NOMO-1 treated with dmso at 0.1 percent for 144 hours (cell line): ENCODE data around the gene HIGD1C.
"Not testable (repeated sequence)": the region's sequence is repeated elsewhere in the genome, so short reads cannot be mapped to it uniquely, and the experiment has no call there.

Experiments
- DNase-seq: peaks from one replicate; lab custom pipeline; 2025; ENCODE audit not compliant: unreplicated experiment; lab: John Stamatoyannopoulos, UW

Gene HIGD1C

GRCh38 chr12:50933459-50934124 lies 18.8 kb upstream of the HIGD1C start:
- DNase-seq = no peak

DNA sequence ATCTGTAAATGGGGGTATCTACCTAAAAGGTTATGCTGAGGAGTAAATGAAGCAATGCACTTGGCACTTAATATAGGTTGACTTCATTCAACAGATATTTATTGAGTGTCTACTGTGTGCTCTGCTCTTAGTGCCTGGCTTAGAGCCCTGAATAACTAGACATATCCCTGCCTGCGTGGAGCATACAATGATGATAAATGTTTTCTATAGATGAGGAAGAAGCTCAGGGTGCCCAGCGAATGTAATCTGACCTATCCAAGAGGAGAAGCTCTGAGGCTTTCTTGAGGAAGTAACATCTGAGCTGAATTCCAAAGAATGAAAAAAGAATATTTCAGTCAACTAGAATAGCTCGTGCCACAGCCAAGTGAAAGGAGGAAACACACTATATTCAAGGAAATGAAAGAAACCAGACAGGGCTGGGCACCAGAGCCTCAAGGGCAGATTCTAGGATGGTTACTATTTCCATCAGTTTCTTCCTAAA lies 17.9 kb upstream of the HIGD1C start:
- no peak for DNase-seq

DNA sequence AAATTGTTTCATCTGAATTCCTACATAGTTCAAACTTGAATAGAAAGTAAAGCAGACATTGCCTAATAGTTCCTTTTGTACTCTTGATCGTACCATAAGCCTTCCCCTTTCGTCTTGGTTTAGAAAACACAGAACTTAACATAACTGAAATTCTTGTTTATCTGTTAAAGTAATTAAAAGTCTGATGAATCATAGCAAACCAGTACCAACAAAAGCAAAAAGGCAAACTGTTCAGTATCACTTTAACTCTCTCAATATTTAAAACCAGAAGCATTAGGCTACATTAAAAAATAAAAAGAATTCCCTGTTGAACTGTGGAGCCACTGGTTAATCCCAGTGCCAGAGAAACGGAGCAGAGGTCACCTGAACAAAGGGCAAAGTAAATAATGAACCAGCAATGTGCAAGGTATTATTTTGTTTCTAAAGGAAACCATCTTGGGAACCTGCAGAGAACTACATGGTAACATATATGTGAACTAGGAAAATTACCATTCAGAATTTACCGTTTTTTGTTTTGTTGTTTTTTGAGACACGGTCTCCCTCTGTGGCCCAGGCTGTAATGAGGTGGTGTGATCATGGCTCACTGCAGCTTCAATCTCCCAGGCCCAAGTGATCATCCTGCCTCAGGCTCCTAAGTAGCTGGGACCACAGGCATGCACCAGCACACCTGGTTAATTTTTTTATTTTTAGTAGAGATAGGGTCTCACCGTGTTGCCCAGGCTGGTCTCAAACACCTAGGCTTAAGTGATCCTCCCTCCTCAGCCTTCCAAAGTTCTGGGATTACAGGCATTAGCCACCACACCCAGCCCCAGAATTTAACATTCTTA lies 17.1 kb upstream of the HIGD1C start:
- no peak for DNase-seq

DNA sequence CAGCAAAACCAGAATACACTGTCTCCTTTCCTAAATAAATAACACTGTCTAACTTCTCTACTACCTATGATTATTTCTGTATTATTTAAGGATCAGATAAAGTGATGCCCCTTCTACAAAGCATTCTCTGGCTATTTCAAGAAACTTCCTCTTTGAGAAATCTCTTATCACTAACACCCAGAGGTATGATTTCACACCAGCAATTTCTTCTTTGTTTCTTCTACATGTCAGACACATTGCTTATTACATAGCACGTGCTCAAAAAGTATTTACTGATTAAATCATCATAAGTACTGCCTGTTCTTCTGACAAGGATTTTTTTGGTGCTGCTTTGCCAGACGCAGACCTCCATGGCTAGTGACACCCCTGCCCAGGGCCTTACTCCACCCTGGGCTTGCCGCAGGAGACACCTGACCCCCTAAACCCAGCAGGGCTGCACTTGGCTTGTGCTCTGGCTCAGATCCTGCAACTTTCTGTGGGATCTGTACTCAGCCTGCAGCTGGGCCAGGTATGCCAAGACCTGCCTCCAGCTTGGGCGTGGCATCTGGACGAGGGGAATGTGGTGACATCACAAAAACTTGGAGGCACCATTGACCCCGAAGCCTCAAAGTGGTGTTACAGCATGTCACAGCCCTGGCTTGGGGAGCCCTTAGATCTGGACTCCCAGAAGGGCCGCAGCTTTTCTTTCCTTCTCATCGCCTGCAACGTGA lies 15.4 kb upstream of the HIGD1C start:
- DNase-seq = no peak

- no peak for DNase-seq
These were observed 14.7 kb upstream of the HIGD1C start for GRCh38 chr12:50937653-50938052.

DNA sequence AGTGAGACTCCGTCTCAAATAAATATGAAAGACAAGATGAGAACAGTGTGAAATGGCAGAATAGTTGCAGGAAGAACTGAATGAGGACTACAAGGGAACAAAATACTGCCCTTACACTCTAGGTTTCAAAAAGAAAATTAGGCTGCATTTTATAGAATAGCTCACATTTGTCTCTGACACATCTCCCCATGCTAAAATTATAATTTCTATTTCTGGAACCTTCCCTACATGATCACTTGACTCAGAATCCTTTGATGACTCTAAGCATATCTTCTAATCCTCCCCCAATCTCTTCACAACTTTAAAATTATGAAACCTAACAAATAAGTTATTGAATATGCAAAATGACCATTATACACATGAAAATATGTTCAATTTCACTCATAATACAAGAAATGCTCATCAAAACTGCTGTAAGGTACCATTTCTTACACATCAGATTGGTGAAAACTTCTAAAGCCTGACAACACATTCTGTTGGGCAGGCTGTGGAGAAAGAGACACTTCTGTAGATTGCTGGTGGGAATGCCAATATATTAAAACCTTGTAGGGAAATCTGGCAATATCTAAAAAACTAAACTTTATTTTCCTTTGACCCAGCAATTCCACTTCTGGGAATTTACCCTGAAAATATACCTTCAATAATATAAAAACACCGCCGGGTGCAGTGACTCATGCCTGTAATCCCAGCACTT lies 4.3 kb upstream of the HIGD1C start:
- DNase-seq = no peak

DNA sequence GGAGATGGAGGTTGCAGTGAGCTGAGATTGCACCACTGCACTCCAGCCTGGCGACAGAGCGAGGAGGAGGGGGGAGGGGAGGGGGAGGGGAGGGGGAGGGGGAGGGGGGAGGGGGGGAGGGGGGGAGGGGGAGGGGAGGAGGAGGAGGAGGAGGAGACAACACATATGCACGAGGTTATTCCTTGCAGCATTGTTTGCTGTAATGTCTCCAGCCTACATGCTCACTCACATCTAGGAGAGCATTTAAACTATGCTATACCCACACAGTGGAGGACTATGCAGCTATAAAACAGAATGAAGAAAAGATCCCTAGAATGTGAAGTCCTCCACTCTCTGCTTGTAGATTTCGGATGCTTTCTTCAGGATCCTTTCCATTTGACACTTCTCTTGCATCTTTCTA lies 3.5 kb upstream of the HIGD1C start:
- DNase-seq = no peak

GRCh38 chr12:50949801-50950302 lies 2.5 kb upstream of the HIGD1C start:
- no peak for DNase-seq

GRCh38 chr12:50951112-50951511 lies 1.2 kb upstream of the HIGD1C start:
- DNase-seq = no peak

GRCh38 chr12:50953047-50953446 lies 703 bp downstream of the HIGD1C start:
- DNase-seq = no peak

GRCh38 chr12:50954789-50955188 lies 2.4 kb downstream of the HIGD1C start:
- not testable (repeated sequence) for DNase-seq

DNA sequence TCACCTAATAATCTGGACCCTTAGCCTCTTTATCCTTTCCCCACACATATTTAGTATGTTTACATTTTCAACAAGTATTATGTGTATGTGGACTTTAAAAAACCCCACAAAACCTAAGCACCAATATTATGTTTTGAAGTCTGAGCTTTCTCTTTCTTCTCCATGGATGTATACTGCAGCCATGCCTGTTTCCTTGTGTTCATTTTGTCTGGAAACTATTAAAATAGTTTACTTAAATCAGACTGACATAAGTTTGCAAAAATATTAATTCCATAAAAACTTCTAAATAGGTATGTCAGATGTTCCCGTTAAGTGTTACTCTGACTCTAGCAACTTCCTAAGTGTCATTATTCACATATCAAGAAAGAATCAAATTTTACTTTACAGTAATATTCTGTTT lies 2.9 kb downstream of the HIGD1C start:
- no peak for DNase-seq

DNA sequence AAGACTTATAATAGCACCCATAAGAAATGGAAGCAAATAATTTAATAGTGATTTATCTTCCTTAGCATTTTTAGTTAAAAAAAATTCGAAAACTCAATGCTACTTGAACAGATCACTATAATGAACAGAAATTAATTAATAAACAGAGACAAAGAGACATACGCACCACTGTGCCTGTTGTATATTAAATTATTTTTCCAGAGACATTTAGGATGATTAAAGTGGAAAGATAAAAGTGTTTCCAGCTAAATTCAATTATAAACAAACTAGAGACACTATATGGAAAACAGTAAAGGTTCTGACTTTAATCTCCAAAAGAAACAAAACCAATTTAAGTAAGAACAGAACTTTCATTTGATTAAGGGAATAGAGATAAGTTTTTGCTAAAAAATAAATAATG lies 3.4 kb downstream of the HIGD1C start:
- no peak for DNase-seq

GRCh38 chr12:50960130-50960529 lies 7.8 kb downstream of the HIGD1C start:
- DNase-seq = no peak

DNA sequence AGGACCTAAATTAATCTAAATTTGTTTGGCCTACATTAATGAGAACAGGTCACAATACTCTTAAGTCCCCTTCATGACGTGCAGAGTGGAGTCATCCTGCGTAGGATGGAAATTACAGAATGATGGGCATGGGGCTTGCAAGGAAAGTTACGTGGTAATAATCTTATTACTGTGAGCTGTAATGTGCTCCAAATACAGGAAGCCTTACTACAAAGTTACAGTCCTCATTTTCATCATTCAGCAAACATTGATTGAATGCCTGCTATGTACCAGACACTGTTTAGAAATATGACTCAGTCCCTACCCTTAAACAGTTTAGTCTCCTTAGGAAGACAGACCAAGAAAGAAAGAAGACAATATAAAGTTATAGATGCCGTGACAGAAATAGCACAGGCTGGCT lies 9.4 kb downstream of the HIGD1C start:
- no peak for DNase-seq

GRCh38 chr12:50964432-50964831 lies 12.1 kb downstream of the HIGD1C start:
- DNase-seq = no peak

DNA sequence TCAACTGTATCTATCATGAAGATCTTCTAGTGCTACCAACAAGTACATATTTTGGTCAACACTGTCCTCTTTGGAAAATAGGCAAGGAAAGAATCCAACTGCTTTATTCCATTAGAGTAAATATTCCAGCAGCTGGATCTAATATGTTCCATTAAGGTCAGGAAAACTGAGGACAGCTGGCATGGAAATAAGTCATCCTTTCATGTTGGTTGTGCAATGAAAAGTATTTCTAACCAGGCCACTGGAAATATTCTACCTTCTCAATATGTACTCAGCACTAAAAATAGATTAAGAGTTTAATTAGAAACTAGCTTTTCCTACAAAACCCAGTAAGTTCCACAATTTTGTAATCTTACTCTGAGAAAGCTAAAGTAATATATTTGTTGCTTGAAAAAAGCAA lies 19.6 kb downstream of the HIGD1C start:
- DNase-seq = no peak

DNA sequence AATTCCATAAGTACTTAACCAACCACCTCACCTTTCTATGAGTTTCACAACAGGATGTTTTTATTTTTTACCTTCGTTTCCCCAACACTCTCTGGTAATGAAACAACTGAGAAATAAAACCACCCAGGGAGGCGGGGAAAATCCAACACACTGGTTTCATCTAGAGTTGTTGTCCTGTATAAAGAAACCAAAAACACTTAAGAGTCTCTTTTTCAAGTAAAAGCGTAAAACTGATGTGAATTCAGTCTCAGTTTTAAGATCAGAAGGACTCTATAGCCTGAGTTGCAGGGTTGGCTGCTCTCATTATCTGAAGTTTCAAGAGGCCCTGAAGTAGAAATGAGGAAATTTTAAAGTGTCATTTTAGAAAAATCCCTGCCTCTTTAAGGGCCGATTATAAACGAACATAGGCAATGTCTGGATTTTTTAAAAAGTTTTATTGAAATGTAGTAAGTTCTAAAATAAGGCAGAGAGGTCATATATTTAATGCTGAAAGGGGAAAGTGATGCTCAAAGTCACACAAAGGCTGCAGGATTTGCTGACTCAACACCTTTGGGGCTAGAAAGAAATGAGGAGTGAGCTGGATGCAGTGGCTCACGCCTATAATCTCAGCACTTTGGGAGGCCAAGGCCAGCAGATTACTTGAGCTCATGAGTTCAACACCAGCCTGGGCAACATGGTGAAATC lies 27.2 kb downstream of the HIGD1C start:
- DNase-seq = no peak

GRCh38 chr12:50980545-50980944 lies 28.2 kb downstream of the HIGD1C start:
- DNase-seq = no peak
